NCI-H2196 (cell line): ENCODE data around the gene ARHGAP1.
"Not testable (repeated sequence)": the region's sequence is repeated elsewhere in the genome, so short reads cannot be mapped to it uniquely, and the experiment has no call there.

Source experiments
- DNase-seq: peaks from one replicate; lab custom pipeline; 2025; ENCODE audit not compliant: unreplicated experiment; lab: John Stamatoyannopoulos, UW

The ARHGAP1 gene

DNA sequence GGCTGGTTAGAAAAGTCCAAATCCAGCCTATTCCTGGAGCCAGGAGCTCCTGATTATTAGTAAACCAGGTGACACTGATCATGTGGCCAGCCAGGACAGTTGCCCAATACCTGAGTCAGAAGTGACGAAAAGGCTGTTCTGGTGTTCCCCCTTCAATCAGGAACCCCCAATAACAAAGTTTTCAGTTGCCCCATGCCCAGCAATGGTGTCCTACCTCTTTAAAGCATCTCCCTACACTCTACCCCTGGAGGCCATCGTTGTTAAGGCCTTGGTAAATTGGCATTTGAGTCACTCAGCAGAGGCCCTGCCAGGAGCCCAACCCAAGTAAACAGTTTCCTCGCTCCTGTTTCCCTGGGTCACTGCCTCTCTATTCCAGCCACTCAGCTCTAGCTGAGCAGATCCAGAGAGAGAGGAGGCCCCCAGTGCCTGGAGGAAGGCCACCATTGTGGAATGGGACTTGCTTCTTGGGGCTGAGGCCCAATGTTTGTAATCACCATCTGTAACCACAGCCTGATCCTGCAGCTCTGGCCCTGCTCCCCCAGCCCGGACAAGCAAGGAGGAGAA, 25.0 kb downstream of the ARHGAP1 start:
- DNase-seq: peak; percentile 49

DNA sequence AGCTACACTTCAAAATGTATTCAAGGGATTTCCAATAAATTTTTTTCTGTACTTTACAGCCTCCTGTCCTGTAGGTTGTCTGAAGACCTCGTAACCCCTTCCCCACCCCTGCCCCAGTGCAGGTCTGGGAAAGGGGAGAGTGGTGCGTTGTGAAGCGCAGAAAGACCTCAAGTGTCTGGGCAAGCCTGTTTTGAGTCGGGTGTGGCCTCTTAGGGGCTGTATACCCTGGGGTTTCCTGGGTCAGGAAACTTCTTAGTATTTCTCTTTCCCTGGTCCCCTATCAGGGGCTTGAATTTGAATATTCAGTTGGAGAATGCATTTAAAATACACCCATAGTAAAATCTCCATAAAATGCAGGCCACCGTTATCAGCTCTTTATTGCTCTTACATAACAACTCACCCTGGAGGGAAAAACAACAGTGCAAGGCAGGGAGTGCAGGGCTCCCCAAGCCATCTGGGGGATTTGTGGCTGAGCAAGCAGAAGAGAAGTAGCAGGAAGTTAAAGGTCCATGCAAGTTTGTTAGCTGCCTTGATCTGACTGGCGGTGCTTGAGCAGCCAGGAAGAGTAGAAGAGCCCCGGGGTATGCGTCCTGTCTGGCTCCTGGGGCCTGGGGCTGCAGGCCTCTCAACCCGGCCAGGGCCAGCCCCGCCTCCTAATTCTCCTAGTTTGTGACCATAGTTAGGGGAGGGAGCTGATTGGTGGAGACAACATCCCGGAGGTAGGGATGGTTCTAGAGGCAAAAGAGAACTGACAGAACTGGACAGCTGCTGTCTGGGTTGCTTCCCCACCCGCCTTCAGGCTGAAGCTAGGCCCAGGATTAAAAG, 25.7 kb downstream of the ARHGAP1 start:
- DNase-seq: no peak

GRCh38 chr11:46673713-46674462, 26.5 kb downstream of the ARHGAP1 start:
- no peak for DNase-seq

DNA sequence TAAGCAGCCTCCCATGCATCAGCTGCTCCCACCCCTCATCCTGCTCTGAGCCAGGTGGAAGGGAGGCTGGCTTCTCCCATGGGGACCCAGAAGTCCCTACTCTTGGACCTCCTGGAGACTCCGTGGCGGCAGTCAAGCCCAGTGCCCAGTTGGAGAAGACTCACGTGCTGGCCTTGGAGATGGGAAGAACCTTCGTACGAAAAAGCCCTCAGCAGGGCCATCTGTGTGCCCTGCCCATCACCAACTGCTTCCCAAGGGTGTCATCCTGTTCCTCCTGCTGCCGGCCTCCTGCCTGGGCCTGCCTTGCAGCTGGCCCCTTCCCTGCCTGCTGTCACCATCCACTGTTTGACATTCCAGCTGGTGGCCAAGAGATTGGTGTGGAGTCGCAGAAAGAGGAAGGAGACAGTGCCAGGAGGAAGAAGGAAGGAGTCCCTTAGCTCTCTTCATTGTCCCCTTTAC, 28.0 kb downstream of the ARHGAP1 start:
- DNase-seq: no peak

DNA sequence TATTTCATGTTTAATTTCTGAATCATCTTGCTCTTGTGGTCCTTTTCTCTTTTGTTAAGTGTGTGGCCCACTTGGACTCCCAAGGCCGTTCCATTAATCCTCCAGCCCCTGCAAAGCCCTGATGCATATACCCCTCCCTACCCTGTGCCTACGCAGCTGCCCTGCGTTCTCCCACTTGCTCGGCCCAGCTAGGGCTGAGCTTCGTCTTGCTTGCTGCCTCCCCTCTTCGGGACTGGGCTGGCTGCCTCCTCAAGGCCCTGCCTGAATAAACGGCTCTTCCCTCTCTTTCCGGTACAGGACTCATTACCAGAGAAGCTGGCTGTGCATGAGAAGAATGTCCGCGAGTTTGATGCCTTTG, 28.5 kb downstream of the ARHGAP1 start:
- DNase-seq: no peak

GRCh38 chr11:46670521-46670920, 29.9 kb downstream of the ARHGAP1 start:
- not testable (repeated sequence) for DNase-seq

DNA sequence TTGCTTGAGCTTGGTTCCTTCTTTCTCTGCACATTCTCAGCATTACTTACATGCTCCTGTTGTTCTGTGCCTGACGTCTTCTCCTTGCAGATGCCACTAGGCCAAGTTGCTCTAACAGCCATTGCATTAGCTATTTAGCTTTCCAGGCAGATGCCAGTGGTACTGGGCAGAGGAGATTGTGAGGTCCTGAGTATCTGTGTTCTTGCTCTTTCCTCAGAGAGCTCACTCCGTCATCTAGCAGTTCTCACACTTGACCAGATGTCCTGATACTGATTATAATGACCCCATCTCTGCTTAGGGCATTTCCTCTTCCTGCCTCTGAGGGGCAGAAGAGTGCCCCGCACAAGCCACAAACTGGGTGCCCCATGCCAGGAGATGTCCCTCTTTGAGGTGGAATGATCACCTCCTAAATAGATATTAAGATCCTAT, 30.7 kb downstream of the ARHGAP1 start:
- DNase-seq: peak; percentile 22

DNA sequence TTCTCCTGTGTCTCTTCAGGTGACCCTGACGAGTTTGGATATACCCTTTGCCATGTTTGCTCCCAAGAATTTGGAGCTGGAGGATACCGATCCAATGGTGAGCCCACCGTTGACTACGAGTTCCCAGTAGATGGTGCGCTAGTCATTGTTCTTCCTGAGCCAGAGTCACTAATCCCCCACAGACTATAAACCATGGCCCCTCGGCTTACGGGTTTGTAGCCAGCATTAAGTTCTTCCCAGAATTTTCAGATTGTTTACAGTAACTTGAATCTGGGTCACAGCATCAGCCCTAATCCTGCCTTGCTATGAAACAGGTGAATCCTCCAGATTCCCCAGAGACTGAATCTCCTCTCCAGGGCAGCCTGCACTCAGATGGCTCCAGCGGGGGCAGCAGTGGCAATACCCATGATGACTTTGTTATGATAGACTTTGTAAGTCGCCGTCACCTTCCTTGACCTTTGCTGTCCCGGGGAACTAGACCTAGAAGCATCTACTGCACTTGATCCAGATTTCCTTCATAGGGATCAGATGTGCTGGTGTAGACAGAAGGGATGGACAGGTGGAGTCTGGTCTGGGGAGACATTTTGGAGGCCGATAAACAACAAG, 31.8 kb downstream of the ARHGAP1 start:
- no peak for DNase-seq

GRCh38 chr11:46667043-46667481, 33.4 kb downstream of the ARHGAP1 start:
- no peak for DNase-seq

DNA sequence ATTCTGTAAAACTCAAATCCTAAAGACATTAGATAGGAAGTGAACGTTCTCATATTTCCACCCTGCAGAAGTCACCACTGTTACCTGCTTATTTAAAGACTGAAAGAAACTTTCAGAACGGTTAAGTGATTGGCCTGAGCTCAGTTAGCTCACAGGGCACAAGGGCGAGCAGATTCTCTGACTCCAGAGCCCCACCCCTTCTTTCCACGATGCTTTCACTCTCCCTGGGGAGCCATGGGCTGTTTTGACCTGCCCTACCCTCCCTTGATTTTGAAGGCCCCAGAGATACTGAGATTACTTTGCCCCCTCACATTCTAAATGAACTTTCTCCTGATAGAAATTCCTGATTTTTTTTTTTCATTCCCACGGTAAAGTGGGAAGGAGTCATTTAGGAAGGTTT, 33.9 kb downstream of the ARHGAP1 start:
- no peak for DNase-seq

- no peak for DNase-seq
Observed at GRCh38 chr11:46665356-46665755, 35.1 kb downstream of the ARHGAP1 start.

GRCh38 chr11:46664612-46665011, 35.8 kb downstream of the ARHGAP1 start:
- no peak for DNase-seq

- DNase-seq: no peak
Observed at GRCh38 chr11:46663277-46663940, 37.0 kb downstream of the ARHGAP1 start.

GRCh38 chr11:46662366-46662765, 38.1 kb downstream of the ARHGAP1 start:
- no peak for DNase-seq

GRCh38 chr11:46661836-46662235, 38.6 kb downstream of the ARHGAP1 start:
- no peak for DNase-seq

DNA sequence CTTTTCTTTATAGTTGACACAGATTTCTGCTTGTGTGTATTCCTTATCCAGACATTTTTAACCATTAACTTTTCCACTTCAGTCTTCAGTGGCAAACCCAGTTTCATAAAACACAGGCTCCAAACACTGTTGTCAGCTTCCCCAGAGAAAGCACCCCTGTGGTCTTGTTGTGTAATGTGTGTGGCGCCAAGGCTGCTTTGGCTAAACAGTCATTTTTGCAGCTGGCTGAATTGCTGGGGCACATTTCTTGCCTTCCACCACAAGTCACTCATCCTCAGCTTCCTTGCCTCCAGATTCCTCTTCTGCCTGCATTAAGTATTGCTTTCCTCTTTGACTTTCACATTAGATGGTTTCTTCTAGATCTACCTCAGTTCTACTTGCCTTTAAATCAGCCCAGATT, 40.5 kb downstream of the ARHGAP1 start:
- no peak for DNase-seq

DNA sequence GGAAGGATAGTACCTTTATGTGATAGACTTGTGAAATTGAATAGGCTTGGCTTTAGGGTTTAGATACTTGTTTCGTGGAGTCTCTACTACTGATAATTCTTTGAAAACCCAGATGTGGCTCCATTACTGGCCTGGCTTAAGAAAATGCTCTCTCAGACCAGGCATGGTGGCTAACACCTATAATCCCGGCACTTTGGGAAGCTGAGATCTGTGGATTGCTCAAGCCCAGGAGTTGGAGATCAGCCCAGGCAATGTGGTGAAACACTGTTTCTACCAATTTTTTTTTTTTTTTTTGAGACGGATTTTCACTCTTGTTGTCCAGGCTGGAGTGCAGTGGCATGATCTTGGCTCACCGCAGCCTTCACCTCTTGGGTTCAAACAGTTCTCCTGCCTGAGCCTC, 42.2 kb downstream of the ARHGAP1 start:
- DNase-seq: no peak

- DNase-seq: no peak
Observed at GRCh38 chr11:46657186-46657585, 43.2 kb downstream of the ARHGAP1 start.

GRCh38 chr11:46655631-46656030, 44.8 kb downstream of the ARHGAP1 start:
- DNase-seq: no peak

DNA sequence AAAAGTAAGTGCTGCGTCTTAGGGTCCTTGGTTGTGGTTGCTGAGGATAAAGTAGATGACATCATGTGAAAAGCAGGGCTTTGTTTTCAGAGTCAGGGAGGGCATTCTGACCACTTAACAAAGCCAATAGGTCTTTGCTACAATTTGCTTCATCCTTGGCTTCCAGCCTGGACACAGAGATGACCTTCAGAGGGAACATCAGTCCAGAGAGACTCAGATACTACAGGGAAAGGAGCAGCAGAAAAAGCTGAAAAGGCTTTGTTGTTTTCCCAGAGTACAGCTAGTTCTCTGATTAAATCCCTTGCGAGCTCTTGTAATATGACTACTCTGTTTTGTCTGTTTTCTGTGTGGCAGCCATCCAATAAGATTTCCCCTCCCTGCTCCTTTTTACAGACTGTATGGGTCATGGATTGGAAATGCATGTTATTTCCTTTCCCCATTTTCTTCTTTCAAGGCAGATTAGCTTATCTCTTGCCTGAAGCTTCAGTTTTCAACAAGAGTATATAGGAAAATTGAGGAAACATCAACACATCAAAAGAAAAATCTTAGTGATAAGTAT, 51.2 kb downstream of the ARHGAP1 start:
- peak; percentile 55 for DNase-seq

- DNase-seq: no peak
Observed at GRCh38 chr11:46643986-46644385, 56.4 kb downstream of the ARHGAP1 start.
